Measurements from ENCODE around the gene COL23A1.

- TF ChIP-seq CTCF (IDR thresholded peaks at IDR 0.05; ENCODE audit: poor library complexity) (no peak), EZH2 (IDR thresholded peaks at IDR 0.05; ENCODE audit: borderline replicate concordance) (no peak)
These were observed 351.9 kb downstream of the COL23A1 start for GRCh38 chr5:178238313-178238635.

All from hepatocyte (in vitro differentiated cells).